PC-3 (cell line): ENCODE measurements around the gene ZMYM2.

Source experiments
- CTCF ChIP-seq: fragments of 300-600 bp; sonication (generic); conservative IDR thresholded peaks from 2 replicates; pipeline ENCODE4 v1.5.1; 2017; ENCODE audit warnings: antibody characterized with exemption, low read depth, mild to moderate bottlenecking, low read length
- EZH2 ChIP-seq: fragments of 300-600 bp; sonication (generic); IDR thresholded peaks from one replicate; pipeline ENCODE4 v1.6.1; 2017; ENCODE audit warnings: antibody characterized with exemption, mild to moderate bottlenecking, low read length; ENCODE audit not compliant: unreplicated experiment

DNA sequence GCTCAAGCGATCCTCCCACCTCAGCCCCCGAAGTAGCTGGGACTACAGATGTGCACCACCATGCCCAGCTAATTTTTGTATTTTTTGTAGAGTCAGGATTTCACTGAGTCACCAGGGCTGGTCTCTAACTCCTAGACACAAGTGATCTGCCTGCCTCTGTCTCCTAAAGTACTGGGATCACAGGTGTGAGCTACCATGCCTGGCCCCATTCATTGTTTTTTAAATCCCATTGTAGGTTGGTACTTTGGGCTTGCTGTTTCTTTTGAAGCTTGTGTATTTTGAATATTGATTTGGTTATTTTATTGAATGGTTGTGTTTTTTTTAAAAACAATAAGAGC is 26.7 kb downstream of the ZMYM2 start:
- TF ChIP-seq EZH2 (no peak), CTCF (no peak)
